Nucleus accumbens (tissue), 56 donors: Measurements from ENCODE around the gene IMPDH1.

Experiments used
- DNase-seq, 56 donors: peaks; one replicate each; lab custom pipeline; 2025; lab: John Stamatoyannopoulos, UW

The IMPDH1 gene

GRCh38 chr7:128391805-128392204 is 18.0 kb downstream of the IMPDH1 start:
- DNase-seq, result no peak

- DNase-seq, result no peak
Measured at GRCh38 chr7:128390871-128391565, 18.8 kb downstream of the IMPDH1 start.

- DNase-seq, result no peak
Measured at GRCh38 chr7:128389618-128390329, 20.0 kb downstream of the IMPDH1 start.

GRCh38 chr7:128389085-128389617 is 20.6 kb downstream of the IMPDH1 start:
- DNase-seq, result no peak

- DNase-seq, result no peak
Measured at GRCh38 chr7:128388145-128388485, 21.7 kb downstream of the IMPDH1 start.

- DNase-seq, result peak in 54 of 56 donors; percentile 16 to 92 (median 60)
Measured at GRCh38 chr7:128387216-128388144, 22.3 kb downstream of the IMPDH1 start.

- no peak for DNase-seq
Measured at GRCh38 chr7:128385988-128386925, 23.5 kb downstream of the IMPDH1 start.

- DNase-seq, result no peak
Measured at GRCh38 chr7:128384726-128385125, 25.1 kb downstream of the IMPDH1 start.

GRCh38 chr7:128383776-128384175 is 26.0 kb downstream of the IMPDH1 start:
- peak in 3 of 56 donors; percentile 21 to 32 (median 22) for DNase-seq

GRCh38 chr7:128381161-128381821 is 28.5 kb downstream of the IMPDH1 start:
- no peak for DNase-seq

GRCh38 chr7:128380483-128381106 is 29.2 kb downstream of the IMPDH1 start:
- no peak for DNase-seq

GRCh38 chr7:128379900-128380479 is 29.8 kb downstream of the IMPDH1 start:
- no peak for DNase-seq

- DNase-seq, result no peak
Measured at GRCh38 chr7:128378637-128379036, 31.1 kb downstream of the IMPDH1 start.

- no peak for DNase-seq
Measured at GRCh38 chr7:128376077-128376476, 33.7 kb downstream of the IMPDH1 start.

- DNase-seq, result no peak
Measured at GRCh38 chr7:128374041-128374440, 35.7 kb downstream of the IMPDH1 start.

- no peak for DNase-seq
Measured at GRCh38 chr7:128373606-128374005, 36.2 kb downstream of the IMPDH1 start.

- no peak for DNase-seq
Measured at GRCh38 chr7:128370491-128370890, 39.3 kb downstream of the IMPDH1 start.

- no peak for DNase-seq
Measured at GRCh38 chr7:128366986-128367385, 42.8 kb downstream of the IMPDH1 start.
